ENCODE measurements around the gene CANX.
"Not testable (repeated sequence)": the region's sequence is repeated elsewhere in the genome, so short reads cannot be mapped to it uniquely, and the experiment has no call there.

The CANX gene

GRCh38 chr5:179697993-179698934 is 503 bp upstream of the CANX start:
- DNase-seq (ENCODE audit: low read depth, low spot score): peak; percentile 99

DNA sequence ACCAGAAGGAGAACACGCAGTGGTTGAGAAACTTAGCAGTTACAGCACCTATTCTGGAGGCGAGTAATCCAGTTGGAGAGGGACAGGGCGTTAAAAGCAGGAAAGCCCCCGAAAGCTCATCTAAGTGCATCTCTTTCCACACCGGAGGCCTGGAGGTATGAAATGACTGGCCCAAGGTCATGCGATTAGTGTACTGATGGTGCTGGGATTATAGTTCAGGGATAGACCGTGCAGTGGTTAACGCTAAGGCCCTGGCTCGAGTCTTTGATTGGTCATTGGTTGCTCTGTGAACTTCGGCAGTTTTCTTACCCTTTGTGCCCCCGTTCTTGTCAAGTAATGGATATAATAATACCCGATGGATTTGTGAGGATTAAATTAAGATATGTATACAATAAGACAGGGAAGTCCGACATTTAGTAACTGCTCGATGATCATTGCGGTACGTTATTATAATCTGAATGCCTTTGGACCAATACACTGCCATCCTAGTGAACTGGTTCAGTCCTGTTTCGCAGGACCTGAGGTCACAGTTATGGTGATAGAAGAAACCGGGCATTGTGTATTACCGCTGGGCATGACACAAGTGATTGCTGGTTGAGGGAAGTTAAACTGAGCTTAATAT is 960 bp downstream of the CANX start:
- DNase-seq (ENCODE audit: low read depth, low spot score): no peak

DNA sequence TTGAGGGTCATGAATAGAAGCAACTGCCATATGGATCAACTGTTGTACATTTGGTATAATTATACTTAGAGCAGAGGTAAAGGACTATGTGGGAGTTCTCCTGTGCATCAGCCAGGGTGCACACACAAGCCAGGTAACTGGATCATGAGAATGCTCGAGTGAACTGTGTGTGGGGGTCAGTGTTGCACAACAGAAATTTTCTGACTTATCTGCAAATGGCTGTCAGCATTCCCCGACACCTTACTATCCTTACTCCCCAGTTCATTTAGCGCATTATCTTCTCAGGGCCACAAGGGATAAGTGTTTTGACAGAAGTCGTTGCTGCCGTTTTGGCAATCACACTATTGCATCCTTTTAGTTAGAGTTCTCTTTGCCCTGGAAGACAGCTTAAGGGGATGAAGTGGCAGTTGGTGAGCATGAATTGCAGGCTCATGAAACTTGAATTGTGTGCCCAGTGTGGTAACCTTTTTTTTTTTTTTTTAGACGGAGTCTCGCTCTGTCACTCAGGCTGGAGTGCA is 1.7 kb downstream of the CANX start:
- no peak for DNase-seq (ENCODE audit: low read depth, low spot score)

DNA sequence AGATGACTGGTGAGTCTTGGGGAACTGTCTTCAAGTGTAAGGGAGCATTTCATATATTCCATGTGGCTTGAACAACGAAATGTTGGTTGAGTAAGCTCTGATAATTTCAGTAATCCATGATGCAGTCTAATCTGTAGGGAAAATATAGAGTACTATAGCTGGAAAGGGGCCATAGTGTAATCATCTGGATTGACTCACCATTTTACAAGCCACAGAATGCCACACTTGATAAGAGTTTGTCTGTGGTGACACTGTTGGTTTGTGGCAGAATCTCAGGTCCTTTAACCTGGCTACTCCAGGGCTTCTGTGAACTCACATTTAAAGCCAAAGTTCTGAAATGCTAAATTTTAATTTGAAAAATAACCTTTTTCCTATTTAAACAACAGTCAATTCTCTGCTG is 17.5 kb downstream of the CANX start:
- no peak for DNase-seq (ENCODE audit: low read depth, low spot score)

DNA sequence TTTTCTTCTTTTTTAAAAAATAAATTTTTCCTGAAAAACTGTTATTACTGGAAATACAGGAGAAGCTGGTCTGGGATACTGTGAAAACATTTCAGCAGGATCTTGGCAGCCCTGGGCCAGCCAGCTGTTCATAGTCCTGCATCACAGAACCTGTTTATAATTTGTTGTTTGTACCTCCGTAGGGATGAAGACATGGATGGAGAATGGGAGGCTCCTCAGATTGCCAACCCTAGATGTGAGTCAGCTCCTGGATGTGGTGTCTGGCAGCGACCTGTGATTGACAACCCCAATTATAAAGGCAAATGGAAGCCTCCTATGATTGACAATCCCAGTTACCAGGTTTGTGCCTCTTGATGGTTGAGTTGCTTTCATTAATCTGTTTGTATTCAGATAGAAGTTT is 21.5 kb downstream of the CANX start:
- no peak for DNase-seq (ENCODE audit: low read depth, low spot score)

GRCh38 chr5:179724163-179724562 is 25.4 kb downstream of the CANX start:
- no peak for DNase-seq (ENCODE audit: low read depth, low spot score)

GRCh38 chr5:179727106-179727505 is 28.3 kb downstream of the CANX start:
- DNase-seq (ENCODE audit: low read depth, low spot score): no peak

GRCh38 chr5:179729303-179729702 is 30.5 kb downstream of the CANX start:
- DNase-seq (ENCODE audit: low read depth, low spot score): no peak

GRCh38 chr5:179729727-179730126 is 31.0 kb downstream of the CANX start:
- DNase-seq (ENCODE audit: low read depth, low spot score): no peak

DNA sequence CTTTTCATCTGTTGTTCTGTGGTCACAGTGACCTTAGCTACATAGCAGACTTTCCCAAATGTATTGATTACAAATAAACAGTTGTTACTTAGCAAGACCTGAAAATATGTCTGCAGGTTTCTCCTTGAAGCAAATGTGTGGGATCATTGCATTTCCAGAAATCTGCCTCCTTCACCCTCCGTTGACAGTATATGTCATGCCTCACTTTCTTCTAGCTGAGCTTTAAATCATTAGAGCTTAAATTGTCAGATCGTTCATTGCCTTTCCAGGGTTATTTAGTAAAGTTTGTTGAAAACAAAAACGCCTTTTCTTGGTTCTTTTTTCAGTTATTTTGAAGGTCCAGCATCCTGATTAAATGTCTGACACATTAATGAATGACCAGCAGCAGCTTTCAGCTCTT is 31.6 kb downstream of the CANX start:
- DNase-seq (ENCODE audit: low read depth, low spot score): no peak

- no peak for DNase-seq (ENCODE audit: low read depth, low spot score)
These were observed 32.1 kb downstream of the CANX start for GRCh38 chr5:179730852-179731251.

GRCh38 chr5:179731791-179732411 is 33.1 kb downstream of the CANX start:
- DNase-seq (ENCODE audit: low read depth, low spot score): no peak

DNA sequence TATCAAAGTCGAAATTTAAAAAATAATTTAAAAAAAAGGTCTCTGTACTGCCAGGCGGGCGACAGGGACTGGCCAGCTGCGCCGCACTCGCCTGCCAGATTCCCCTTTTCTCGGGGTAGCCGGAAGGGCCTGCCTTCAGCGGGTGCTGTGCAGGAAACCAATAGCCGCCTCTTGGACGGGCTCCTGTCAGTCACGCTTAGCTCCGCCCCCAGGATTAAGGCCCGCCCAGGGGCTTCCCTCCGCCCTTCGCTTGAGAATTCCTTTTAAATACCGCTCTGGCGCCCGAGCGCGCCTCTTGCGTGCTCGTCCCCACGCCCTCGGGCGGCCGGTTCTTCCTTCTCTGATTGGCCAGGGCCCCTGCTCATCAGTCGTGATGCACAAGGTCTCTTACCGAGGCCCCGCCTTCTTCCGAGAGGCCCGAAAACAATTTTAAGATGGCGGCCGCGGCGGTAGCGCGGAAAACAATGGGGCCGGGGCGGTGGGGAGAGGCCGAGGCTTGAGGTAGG is 33.7 kb downstream of the CANX start, which contains the start of gene MAML1:
Gene MAML1, plus strand, starts transcription at position 411 of the 506 bp plus-strand sequence. CDS start 291 bp downstream, outside the sequence.
- DNase-seq (ENCODE audit: low read depth, low spot score): peak; percentile 100

- DNase-seq (ENCODE audit: low read depth, low spot score): no peak
These were observed 34.4 kb downstream of the CANX start for GRCh38 chr5:179732918-179733771.

DNA sequence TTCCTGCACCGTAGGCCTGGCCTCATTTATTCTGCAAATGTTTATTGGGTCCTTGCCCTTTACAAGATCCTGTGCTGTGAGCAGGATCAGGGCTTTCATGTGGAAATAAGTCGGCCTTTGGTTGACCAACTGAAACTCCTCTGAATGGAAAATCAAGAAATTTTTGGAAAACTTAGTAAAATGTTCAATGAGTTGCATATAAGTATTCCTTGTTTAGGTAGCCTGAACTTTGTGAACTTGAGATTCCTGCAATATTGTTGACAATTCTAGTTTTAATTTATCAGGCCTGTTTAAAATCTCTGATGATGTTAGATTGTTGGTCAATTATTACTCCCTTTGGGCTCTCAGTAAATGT is 35.0 kb downstream of the CANX start:
- DNase-seq (ENCODE audit: low read depth, low spot score): no peak

DNA sequence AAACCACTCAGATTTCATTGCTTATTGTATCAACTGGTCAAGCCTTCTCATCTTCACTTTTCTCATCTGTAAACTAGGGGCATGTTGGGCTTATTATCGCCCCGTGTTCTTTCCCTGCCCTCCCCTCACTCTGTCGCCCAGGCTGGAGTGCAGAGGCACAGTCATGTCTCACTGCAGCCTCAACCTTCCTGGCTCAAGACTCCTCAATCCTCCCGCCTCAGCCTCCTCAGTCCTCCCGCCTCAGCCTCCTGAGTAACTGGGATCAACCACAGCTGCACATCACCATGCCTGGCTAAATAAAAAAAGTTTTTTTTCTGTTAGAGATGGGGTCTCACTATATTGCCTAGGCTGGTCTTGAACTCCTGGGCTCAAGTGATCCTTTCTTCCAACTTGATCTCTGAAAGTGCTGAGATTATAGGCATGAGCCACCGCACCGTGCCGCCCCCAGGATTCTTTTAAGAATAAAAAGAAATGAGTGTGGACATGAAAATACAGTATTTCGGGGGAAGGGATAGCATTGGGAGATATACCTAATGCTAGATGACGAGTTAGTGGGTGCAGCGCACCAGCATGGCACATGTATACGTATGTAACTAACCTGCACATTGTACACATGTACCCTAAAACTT is 35.9 kb downstream of the CANX start:
- no peak for DNase-seq (ENCODE audit: low read depth, low spot score)

DNA sequence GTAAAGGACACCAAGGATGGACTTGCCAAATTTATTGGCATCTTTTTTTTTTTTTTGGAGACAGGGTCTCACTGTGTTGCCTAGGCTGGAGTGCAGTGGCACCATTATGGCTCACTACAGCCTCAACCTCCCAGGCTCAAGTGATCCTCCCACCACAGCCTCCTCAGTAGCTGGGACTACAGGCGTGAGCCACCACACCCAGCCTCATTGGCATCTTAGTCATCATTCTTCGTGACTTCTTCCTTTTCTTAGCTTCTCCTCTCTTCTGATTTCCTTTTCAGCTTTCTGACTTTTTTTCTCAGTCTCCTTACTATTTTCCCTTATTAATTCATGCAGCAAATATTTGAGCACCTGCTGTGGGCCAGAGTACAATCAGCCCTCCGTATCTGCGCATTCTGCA is 40.0 kb downstream of the CANX start:
- no peak for DNase-seq (ENCODE audit: low read depth, low spot score)

GRCh38 chr5:179744106-179744505 is 45.3 kb downstream of the CANX start:
- not testable (repeated sequence) for DNase-seq (ENCODE audit: low read depth, low spot score)

GRCh38 chr5:179746872-179747271 is 48.1 kb downstream of the CANX start:
- DNase-seq (ENCODE audit: low read depth, low spot score): no peak

DNA sequence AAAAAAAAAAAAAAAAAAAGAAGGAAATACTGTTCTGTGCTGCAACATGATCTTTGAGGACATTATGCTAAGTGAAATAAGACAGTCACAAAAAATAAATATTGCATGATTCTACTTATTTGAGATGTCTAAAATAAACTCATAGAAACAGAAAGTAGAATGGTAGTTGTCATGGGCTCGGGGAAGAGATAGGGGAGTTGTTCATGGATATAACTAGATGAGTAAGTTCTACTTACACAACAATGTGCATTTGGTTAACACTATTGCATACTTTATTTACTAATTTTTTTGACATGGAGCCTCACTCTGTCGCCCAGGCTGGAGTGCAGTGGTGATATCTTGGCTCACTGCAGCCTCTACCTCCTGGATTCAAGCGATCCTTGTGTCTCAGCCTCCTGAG is 49.0 kb downstream of the CANX start:
- DNase-seq (ENCODE audit: low read depth, low spot score): no peak

Measured in smooth muscle cell of the brain vasculature (primary cell).